NCI-H1092 treated with DMSO at 0.1 percent for 48 hours (cell line): ENCODE data around the gene GFRA3.
"Not testable (repeated sequence)": the region's sequence is repeated elsewhere in the genome, so short reads cannot be mapped to it uniquely, and the experiment has no call there.

Experiments used
- DNase-seq: peaks from one replicate; lab custom pipeline; 2025; lab: John Stamatoyannopoulos, UW

The GFRA3 gene

GRCh38 chr5:138274189-138274853 is at the start of gene GFRA3:
GFRA3 (minus strand) TSS chr5:138274621; CDS start chr5:138274424, 197 bp downstream.
- DNase-seq = no peak

DNA sequence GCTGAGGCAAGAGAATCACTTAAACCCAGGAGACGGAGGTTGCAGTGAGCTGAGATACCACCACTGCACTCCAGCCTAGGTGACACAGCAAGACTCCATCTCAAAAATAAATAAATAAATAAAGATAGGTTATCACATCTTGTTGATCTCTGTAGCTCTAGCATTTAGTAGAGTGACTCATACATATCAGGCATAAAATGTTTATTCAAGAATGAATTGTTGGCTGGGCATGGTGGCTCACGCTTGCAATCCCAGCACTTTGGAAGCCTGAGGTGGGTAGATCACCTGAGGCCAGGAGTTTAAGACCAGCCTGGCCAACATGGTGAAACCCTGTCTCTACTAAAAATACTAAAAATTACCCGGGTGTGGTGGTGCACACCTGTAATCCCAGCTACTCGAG is 43.8 kb upstream of the GFRA3 start:
- not testable (repeated sequence) for DNase-seq

GRCh38 chr5:138316355-138316754 is 41.9 kb upstream of the GFRA3 start:
- DNase-seq = no peak

DNA sequence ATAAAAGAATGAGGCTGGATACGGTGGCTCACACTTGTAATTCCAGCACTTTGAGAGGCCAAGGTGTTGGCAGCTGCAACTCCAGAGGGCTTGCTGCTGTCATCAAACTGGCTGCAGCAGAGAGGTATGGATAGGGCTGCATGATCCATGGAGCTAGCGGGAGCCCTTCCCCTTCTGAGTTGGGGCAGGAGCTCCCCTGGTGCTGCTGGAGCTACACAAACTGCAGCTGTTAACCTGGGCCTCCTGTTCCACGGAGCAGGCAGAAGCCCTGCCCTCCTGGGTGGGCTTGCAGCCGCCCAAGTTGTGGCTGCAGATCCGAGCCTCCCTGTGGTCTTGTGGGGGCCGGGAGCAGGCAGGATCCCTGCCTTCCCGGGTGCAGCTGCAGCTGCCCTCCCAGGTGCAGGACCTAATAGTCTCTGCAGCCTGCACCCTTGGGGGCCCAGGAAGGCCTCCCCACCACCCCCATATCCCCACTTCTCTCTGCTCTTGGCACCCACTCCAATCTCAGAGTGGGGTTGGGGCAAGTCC is 41.4 kb upstream of the GFRA3 start:
- no peak for DNase-seq

- DNase-seq = no peak
These were observed 31.4 kb upstream of the GFRA3 start for GRCh38 chr5:138305797-138306196.

- no peak for DNase-seq
These were observed 29.0 kb upstream of the GFRA3 start for GRCh38 chr5:138303372-138303771.

- no peak for DNase-seq
These were observed 14.9 kb upstream of the GFRA3 start for GRCh38 chr5:138289296-138289695.

- no peak for DNase-seq
These were observed 12.8 kb upstream of the GFRA3 start for GRCh38 chr5:138287246-138287645.

GRCh38 chr5:138282920-138283742 is 8.7 kb upstream of the GFRA3 start:
- peak; percentile 17 for DNase-seq

- DNase-seq = no peak
These were observed 6.5 kb upstream of the GFRA3 start for GRCh38 chr5:138280915-138281314.

GRCh38 chr5:138276402-138277054 is 2.1 kb upstream of the GFRA3 start:
- DNase-seq = peak; percentile 88

DNA sequence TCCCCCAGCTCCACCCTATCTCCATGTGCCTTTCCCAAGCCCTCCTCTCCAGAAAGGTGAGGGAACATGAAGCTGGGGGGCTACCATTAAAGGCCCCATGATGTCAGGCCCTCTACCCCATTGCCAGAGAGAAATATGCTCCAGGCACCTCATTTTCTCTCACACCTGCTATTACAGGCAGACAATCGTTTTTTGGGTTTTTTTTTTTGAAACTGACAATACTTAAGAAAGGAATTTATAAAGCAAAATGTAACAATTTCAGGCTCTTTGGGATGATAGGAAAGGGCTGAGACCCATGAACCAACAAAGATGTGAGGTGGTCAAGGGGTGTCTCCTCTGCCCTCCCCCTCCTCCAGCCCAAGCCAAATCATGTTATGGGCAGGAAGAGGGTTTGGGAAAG is 1.5 kb upstream of the GFRA3 start:
- DNase-seq = no peak

- peak; percentile 9 for DNase-seq
These were observed 960 bp upstream of the GFRA3 start for GRCh38 chr5:138275379-138275782.

DNA sequence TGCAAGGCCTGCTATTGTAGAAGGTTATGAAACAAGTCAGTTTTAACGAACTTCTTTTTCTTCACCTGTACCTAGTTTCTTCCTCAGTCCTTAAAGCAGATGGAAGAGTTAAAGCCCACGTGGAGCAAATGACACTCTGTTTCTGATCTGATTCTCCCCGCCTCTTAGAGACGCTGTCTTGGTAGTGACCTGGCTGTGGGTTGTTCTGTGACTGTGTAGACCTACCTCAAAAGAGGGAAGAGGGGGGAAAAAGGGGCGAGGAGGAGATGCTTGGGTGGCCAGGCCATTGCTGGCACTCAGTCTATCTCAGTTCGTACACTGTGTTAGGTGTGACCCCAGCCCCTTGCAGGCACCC is 610 bp downstream of the GFRA3 start:
- no peak for DNase-seq

- DNase-seq = no peak
These were observed 1.7 kb downstream of the GFRA3 start for GRCh38 chr5:138272681-138273080.

GRCh38 chr5:138271281-138271680 is 3.1 kb downstream of the GFRA3 start:
- no peak for DNase-seq

GRCh38 chr5:138264183-138264582 is 10.2 kb downstream of the GFRA3 start:
- no peak for DNase-seq

- no peak for DNase-seq
These were observed 10.8 kb downstream of the GFRA3 start for GRCh38 chr5:138263581-138263980.

DNA sequence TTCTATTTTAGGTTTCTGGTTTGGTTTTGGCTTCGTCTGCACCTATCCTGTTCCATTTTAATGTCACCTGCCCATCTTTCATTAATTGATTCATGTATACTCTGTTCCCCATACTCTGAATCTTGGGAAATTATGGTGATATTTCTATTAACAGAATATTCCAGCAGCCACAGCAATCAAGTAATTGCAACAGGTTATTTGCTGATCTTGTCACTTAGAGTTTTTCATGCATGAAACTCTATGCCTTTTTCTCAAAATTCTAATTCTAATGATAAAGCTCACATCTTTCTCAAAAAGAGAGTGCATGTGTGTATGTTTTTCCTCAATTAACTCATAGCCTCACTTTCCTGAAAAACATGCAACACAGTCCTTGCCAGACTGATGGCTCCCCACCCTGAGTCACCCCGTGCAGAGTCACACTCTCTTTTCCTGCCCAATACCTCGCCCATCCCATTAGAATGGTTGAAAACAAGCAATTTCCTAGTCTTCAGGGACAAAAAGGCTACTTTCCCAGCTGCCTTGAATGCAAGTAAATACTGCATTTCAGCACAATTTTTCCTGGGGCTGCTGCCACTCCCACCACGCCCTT is 15.6 kb downstream of the GFRA3 start:
- no peak for DNase-seq

GRCh38 chr5:138257583-138257982 is 16.8 kb downstream of the GFRA3 start:
- DNase-seq = no peak

GRCh38 chr5:138252944-138253343 is 21.5 kb downstream of the GFRA3 start:
- DNase-seq = no peak

DNA sequence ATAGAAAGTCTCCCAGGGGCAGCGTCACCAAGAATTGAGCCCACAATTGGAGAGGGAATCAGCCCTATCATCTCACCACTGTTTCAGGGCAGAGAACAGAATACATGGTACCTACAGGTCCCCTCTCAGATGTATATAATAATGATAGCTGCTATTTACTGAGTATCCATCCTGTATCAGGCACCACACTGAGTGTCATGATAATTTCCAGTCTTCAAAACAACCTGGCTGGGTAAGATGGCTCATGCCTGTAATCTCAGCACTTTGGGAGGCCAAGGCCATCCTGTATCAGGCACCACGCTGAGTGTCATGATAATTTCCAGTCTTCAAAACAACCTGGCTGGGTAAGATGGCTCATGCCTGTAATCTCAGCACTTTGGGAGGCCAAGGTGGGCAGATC is 26.6 kb downstream of the GFRA3 start:
- DNase-seq = not testable (repeated sequence)
